Measurements from ENCODE around the gene EPHB1.

DNA sequence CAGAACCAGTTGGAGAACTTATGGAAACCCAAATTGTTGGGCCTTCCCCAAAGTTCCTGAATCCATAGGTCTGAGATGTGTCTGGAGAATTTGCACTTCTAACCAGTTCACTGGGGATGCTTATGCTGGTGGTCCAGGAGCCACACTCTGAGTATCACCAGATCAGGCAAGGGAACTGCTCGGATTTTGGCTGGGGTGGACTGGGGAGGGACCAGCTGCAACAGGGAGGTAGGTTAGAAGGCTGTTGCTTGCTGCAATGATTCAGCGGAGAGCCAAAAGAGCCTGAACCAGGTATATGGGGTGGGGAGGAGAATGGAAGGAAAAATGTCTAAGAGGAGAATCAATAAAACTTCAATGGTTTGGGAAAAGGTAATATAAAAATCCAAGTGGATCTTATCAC lies 45.9 kb upstream of the EPHB1 start:
- TF ChIP-seq EZH2 (IDR thresholded peaks at IDR 0.05) (no peak), POLR2AphosphoS5 (IDR thresholded peaks at IDR 0.05; ENCODE audit: borderline replicate concordance, low read depth, low read length) (no peak), FOXP2 (optimal IDR thresholded peaks at IDR 0.05; ENCODE audit: control extremely low read depth, extremely low read length, insufficient read depth) (no peak)
